ENCODE data around the gene PROSER2. TPM values are rescaled to one million over a fixed set of nuclear protein-coding genes. Genes with fewer than 3 reads are reported as not detected.

PROSER2 gene
- total and polyA plus RNA-seq, 9 of the 15 experiments (the other 6 are each of a cell fraction or from before 2014, with no cell fraction given): 0.62 to 14.8 (median 2.9) TPM

DNA sequence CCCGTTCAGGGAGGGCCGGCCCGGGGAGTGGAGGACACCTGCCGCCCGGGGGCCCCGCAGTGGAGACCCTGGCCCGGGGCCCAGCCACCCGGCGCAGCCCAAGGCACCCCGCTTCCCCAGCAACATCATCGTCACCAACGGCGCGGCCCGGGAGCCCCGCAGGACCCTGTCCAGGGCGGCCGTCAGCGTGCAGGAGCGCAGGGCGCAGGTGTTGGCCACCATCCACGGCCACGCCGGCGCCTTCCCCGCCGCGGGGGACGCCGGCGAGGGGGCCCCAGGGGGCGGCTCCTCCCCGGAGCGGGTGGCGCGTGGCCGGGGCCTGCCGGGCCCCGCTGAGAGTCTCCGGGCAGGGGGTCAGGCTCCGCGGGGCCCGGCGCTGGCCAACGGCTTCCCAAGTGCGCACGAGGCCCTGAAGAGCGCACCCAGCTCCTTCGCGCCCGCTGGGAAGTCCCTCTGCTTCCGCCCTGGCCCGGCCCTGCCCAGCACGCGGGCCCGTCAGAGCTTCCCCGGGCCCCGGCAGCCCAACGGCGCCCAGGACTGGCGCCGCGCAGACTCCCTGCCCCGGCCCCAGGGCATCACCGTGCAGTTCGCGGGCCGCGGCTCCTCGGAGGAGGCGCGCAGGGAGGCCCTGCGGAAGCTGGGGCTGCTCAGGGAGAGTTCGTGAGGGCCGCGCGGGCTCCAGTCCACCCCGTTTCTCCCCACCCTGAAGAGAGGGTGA lies 46.7 kb downstream of the PROSER2 start:
- no peak overlapping the region for H3K9ac ChIP-seq (ENCODE audit: insufficient read depth in 1 of 2, low read depth in 2 of 2, low read length in 2 of 2)
- no peak overlapping the region for H2AFZ ChIP-seq (ENCODE audit: low read depth, low read length)
- no peaks in the 10 kb centered on the region for H3K9me1 ChIP-seq (ENCODE audit: control insufficient read depth, insufficient read depth, low read length)
- 95% methylated on average over 4 of the region's 78 CpGs for WGBS (ENCODE audit: insufficient coverage, low coverage, missing lambda C conversion rate)
- no peak overlapping the region for H3K4me3 ChIP-seq
- H3K9me3 ChIP-seq (replicated peaks; ENCODE audit: control insufficient read depth, insufficient read depth, low read depth, low read length): no peaks in the 10 kb centered on the region
- peaks cover 42% of the 10 kb centered on the region for H3K79me2 ChIP-seq (ENCODE audit: control insufficient read depth, insufficient read depth, low read length)
- peaks cover 23 to 29% of the 10 kb centered on the region in 2 experiments for H3K4me1 ChIP-seq (replicated peaks in 1 of 2; ENCODE audit: control insufficient read depth in 2 of 2, insufficient read depth in 2 of 2, low read length in 2 of 2)
- no TSS peak for BruUV-seq (replicated peaks)
- ChIA-PET POLR2A (no interaction called here), CTCF (ENCODE audit: low intra/inter-chr PET ratio) (no interaction called here)
- no peak for ATAC-seq
- DNase-seq (ENCODE audit: extremely low read depth in 1 of 4, low spot score in 3 of 4): no peak
- intact Hi-C loops (cut with micrococcal nuclease): no loop called here
- H3K4me2 ChIP-seq (ENCODE audit: insufficient read depth, low read length): no peak overlapping the region
- no peaks in the 10 kb centered on the region for H3K27me3 ChIP-seq (ENCODE audit: control insufficient read depth in 2 of 2, insufficient read depth in 2 of 2, low read length in 2 of 2)
- no peak overlapping the region for H3K27ac ChIP-seq (ENCODE audit: extremely low read depth, low read depth, low read length)
- H4K20me1 ChIP-seq (replicated peaks; ENCODE audit: control insufficient read depth, insufficient read depth, low read length): no peaks in the 10 kb centered on the region
- in situ Hi-C loops (cut with MboI): no loop called here
- no peak for FAIRE-seq
- H3K36me3 ChIP-seq (ENCODE audit: control insufficient read depth, insufficient read depth, low read length): peaks cover 59% of the 10 kb centered on the region
- TF ChIP-seq RAD21 (CRISPR knock-in tag; conservative IDR thresholded peaks at IDR 0.05 in 1 of 2, IDR thresholded peaks at IDR 0.05 in 1 of 2): no peak
- TF ChIP-seq MTA3 (IDR thresholded peaks at IDR 0.05; ENCODE audit: borderline replicate concordance): no peak
- no peak for TF ChIP-seq BRF1 (IDR thresholded peaks at IDR 0.05; ENCODE audit: borderline replicate concordance, extremely low read depth, insufficient read length)
- TF ChIP-seq, protein P1, sequence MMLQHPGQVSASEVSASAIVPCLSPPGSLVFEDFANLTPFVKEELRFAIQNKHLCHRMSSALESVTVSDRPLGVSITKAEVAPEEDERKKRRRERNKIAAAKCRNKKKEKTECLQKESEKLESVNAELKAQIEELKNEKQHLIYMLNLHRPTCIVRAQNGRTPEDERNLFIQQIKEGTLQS (IDR thresholded peaks at IDR 0.05): no peak
- TF ChIP-seq, protein P1 (CRISPR knock-in tag; conservative IDR thresholded peaks at IDR 0.05): no peak
- TF ChIP-seq, protein P2, sequence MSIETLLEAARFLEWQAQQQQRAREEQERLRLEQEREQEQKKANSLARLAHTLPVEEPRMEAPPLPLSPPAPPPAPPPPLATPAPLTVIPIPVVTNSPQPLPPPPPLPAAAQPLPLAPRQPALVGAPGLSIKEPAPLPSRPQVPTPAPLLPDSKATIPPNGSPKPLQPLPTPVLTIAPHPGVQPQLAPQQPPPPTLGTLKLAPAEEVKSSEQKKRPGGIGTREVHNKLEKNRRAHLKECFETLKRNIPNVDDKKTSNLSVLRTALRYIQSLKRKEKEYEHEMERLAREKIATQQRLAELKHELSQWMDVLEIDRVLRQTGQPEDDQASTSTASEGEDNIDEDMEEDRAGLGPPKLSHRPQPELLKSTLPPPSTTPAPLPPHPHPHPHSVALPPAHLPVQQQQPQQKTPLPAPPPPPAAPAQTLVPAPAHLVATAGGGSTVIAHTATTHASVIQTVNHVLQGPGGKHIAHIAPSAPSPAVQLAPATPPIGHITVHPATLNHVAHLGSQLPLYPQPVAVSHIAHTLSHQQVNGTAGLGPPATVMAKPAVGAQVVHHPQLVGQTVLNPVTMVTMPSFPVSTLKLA (conservative IDR thresholded peaks at IDR 0.05): no peak
- TF ChIP-seq NCOA6 (IDR thresholded peaks at IDR 0.05): no peak
- TF ChIP-seq FOXK2 (conservative IDR thresholded peaks at IDR 0.05 in 1 of 2, IDR thresholded peaks at IDR 0.05 in 1 of 2; ENCODE audit: low read depth in 2 of 2): no peak
- TF ChIP-seq IRF2 (CRISPR knock-in tag; IDR thresholded peaks at IDR 0.05): no peak
- no peak for TF ChIP-seq MCM5 (IDR thresholded peaks at IDR 0.05; ENCODE audit: low read depth)
- no peak for TF ChIP-seq ZNF436 (CRISPR knock-in tag; IDR thresholded peaks at IDR 0.05)
- TF ChIP-seq, protein P3, sequence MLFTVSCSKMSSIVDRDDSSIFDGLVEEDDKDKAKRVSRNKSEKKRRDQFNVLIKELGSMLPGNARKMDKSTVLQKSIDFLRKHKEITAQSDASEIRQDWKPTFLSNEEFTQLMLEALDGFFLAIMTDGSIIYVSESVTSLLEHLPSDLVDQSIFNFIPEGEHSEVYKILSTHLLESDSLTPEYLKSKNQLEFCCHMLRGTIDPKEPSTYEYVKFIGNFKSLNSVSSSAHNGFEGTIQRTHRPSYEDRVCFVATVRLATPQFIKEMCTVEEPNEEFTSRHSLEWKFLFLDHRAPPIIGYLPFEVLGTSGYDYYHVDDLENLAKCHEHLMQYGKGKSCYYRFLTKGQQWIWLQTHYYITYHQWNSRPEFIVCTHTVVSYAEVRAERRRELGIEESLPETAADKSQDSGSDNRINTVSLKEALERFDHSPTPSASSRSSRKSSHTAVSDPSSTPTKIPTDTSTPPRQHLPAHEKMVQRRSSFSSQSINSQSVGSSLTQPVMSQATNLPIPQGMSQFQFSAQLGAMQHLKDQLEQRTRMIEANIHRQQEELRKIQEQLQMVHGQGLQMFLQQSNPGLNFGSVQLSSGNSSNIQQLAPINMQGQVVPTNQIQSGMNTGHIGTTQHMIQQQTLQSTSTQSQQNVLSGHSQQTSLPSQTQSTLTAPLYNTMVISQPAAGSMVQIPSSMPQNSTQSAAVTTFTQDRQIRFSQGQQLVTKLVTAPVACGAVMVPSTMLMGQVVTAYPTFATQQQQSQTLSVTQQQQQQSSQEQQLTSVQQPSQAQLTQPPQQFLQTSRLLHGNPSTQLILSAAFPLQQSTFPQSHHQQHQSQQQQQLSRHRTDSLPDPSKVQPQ (CRISPR knock-in tag; IDR thresholded peaks at IDR 0.05; ENCODE audit: borderline replicate concordance): no peak
- TF ChIP-seq, protein P4, sequence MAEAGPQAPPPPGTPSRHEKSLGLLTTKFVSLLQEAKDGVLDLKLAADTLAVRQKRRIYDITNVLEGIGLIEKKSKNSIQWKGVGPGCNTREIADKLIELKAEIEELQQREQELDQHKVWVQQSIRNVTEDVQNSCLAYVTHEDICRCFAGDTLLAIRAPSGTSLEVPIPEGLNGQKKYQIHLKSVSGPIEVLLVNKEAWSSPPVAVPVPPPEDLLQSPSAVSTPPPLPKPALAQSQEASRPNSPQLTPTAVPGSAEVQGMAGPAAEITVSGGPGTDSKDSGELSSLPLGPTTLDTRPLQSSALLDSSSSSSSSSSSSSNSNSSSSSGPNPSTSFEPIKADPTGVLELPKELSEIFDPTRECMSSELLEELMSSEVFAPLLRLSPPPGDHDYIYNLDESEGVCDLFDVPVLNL (CRISPR knock-in tag; IDR thresholded peaks at IDR 0.05; ENCODE audit: low read depth): no peak
- TF ChIP-seq, protein P5, sequence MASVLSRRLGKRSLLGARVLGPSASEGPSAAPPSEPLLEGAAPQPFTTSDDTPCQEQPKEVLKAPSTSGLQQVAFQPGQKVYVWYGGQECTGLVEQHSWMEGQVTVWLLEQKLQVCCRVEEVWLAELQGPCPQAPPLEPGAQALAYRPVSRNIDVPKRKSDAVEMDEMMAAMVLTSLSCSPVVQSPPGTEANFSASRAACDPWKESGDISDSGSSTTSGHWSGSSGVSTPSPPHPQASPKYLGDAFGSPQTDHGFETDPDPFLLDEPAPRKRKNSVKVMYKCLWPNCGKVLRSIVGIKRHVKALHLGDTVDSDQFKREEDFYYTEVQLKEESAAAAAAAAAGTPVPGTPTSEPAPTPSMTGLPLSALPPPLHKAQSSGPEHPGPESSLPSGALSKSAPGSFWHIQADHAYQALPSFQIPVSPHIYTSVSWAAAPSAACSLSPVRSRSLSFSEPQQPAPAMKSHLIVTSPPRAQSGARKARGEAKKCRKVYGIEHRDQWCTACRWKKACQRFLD (CRISPR knock-in tag; IDR thresholded peaks at IDR 0.05): no peak
